ENCODE data around the gene ZFP36. TPM values are rescaled to one million over a fixed set of nuclear protein-coding genes. Genes with fewer than 3 reads are reported as not detected.

The ZFP36 gene
- total RNA-seq, 2 experiments from 2014 or later = 92.5 to 93.4 TPM

DNA sequence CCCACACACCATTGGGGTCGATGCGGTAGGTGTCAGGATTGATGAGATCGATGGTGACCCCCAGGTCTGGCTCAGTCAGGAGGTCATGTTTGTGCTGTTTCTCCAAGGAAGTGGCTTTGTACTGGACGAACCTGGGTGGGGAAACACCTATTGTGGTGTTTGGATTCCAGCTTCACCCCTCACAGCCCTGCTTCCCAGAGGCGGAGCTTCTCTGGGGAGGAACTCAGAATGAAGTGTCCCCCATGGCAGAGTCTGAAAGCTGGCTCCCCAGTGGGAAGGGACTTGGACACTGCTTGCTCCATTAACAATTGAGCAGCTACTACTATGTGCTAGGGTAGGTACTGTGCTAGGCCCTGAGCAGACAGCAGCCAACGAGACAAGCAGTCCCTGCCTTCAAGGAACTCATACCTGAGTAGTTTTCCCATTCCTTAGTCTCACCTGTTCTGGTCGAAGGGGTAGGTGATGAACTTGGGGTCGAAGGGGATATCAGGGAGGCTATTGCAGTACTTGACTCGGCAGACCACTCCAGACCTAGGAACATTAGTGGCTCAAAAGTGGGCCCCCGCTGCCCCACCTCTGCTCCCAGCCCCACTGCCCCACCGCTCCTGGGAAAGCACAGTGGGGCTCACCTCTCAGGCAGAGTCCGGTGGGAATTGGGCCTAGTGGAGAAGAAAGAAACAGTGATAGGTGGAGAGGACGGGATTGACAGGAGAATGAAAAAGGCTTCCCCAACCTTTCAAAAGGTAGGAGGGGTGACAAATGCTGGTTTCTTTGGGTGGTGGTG lies 16.8 kb upstream of the ZFP36 start:
- peak overlapping the region; percentile 99 for H3K27ac Mint-ChIP-seq
- ChIA-PET CTCF (interaction anchor here (1.3 to 2.6 kb wide), 3 partner anchors 9 to 22 kb away, joined by 4 to 11 read pairs (median 7); no protein-coding TSS in a partner anchor), POLR2A (interaction anchor here (1.8 kb wide), 1 partner anchor 46 kb away, joined by 10 read pairs; the partner anchor contains the start of gene RPS16)
- peaks cover 44% of the 10 kb centered on the region for H3K4me1 Mint-ChIP-seq
- peak overlapping the region; percentile 86 for H3K4me3 Mint-ChIP-seq
- DNase-seq = no peak
- H3K9me3 Mint-ChIP-seq = no peaks in the 10 kb centered on the region
- H3K27me3 Mint-ChIP-seq = no peaks in the 10 kb centered on the region
- peaks cover 44% of the 10 kb centered on the region for H3K36me3 Mint-ChIP-seq (ENCODE audit: low read depth)

- peak; percentile 84 for DNase-seq
- ChIA-PET CTCF (interaction anchor here (0.6 to 2.6 kb wide), 5 partner anchors 14 to 782 kb away, joined by 3 to 11 read pairs (median 7); partner anchors contain the start of gene SAMD4B), POLR2A (interaction anchor here (1.8 kb wide), 1 partner anchor 45 kb away, joined by 10 read pairs; the partner anchor contains the start of gene RPS16)
- peaks cover 46% of the 10 kb centered on the region for H3K4me1 Mint-ChIP-seq
- peak overlapping the region; percentile 86 for H3K4me3 Mint-ChIP-seq
- H3K9me3 Mint-ChIP-seq = no peaks in the 10 kb centered on the region
- peaks cover 50% of the 10 kb centered on the region for H3K36me3 Mint-ChIP-seq (ENCODE audit: low read depth)
- H3K27me3 Mint-ChIP-seq = no peaks in the 10 kb centered on the region
- peak overlapping the region; percentile 99 for H3K27ac Mint-ChIP-seq
Measured at GRCh38 chr19:39390451-39390750, 16.2 kb upstream of the ZFP36 start.

DNA sequence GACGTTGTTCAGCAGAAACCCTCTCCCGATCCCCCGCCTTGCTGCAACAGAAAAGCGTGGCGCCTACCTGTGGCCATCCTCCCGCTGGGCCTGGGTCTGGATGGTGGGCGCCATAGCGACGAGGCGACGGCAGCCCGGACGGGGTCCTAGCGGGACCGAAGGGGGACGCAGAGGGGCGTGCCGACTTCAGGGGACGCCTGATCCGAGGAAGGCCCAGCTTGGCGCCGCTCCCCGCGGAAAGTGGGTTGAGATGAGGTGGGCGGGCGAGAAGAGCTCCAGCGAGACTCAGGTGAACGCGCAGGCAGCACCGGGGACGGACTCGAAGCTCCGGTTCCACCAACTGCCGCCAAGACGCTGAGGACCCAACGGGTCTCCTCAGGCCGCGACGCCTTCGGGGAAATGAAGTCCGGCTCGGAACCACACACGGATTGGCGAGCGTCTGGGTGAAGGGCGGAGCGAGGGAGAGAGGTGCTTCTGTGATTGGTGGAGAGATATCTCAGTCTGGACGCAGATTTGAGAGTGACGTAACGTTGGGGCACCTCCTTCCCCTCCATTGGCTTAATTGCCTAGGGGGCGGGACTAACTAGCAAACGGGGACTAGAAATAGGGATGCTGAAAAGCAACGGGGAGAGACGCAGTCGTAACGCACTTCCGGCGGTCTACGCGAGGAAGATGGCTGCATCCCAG lies 15.8 kb upstream of the ZFP36 start, which contains the start of the genes MED29 and PAF1:
Gene MED29 (plus strand): TSS at position 628 of the 687 bp plus-strand sequence. CDS start 45 bp downstream, at position 673.
Gene PAF1 (minus strand): TSS at position 356 of the 687 bp plus-strand sequence. CDS start 242 bp downstream, at position 114.
- peaks cover 47% of the 10 kb centered on the region for H3K4me1 Mint-ChIP-seq
- no peaks in the 10 kb centered on the region for H3K27me3 Mint-ChIP-seq
- peak within 1 kb of the TSS; percentile 99 for H3K27ac Mint-ChIP-seq
- peak within 1 kb of the TSS; percentile 86 for H3K4me3 Mint-ChIP-seq
- peak; percentile 99 for DNase-seq
- H3K9me3 Mint-ChIP-seq = no peaks in the 10 kb centered on the region
- H3K36me3 Mint-ChIP-seq (ENCODE audit: low read depth) = peaks cover 48% of the 10 kb centered on the region
- POLR2A ChIA-PET = interaction anchor here (0.6 to 1.8 kb wide), 2 partner anchors 45 to 123 kb away, joined by 7 to 10 read pairs; partner anchors contain the start of gene RPS16
- CTCF ChIA-PET = interaction anchor here (0.6 to 2.6 kb wide), 9 partner anchors 10 to 782 kb away, joined by 3 to 11 read pairs (median 5); partner anchors contain the start of genes SAMD4B and ZFP36

- Mint-ChIP-seq H3K4me1 (peaks cover 72% of the 10 kb centered on the region), H3K27me3 (no peaks in the 10 kb centered on the region), H3K36me3 (ENCODE audit: low read depth) (peaks cover 39% of the 10 kb centered on the region), H3K4me3 (peak overlapping the region; percentile 64), H3K27ac (peak overlapping the region; percentile 88), H3K9me3 (no peaks in the 10 kb centered on the region)
- ChIA-PET POLR2A (interaction anchor here (0.8 to 1.9 kb wide), 3 partner anchors 10 to 38 kb away, joined by 3 to 10 read pairs (median 8); partner anchors contain the start of genes RPS16 and ZFP36), CTCF (interaction anchor here (0.5 to 3.6 kb wide), 27 partner anchors 8 to 292 kb away, joined by 3 to 69 read pairs (median 5); partner anchors contain the start of genes EID2B, GMFG, PLEKHG2 and RPS16)
- peak; percentile 94 for DNase-seq
Measured at GRCh38 chr19:39397360-39398296, 9.0 kb upstream of the ZFP36 start.

GRCh38 chr19:39398297-39398864 lies 8.3 kb upstream of the ZFP36 start:
- peak overlapping the region; percentile 88 for H3K27ac Mint-ChIP-seq
- ChIA-PET POLR2A (interaction anchor here (0.6 to 1.9 kb wide), 4 partner anchors 9 to 37 kb away, joined by 3 to 10 read pairs (median 6); partner anchors contain the start of genes RPS16 and ZFP36), CTCF (interaction anchor here (0.6 to 3.6 kb wide), 26 partner anchors 9 to 276 kb away, joined by 3 to 69 read pairs (median 5); partner anchors contain the start of genes EID2B, GMFG, PLEKHG2 and RPS16)
- H3K4me1 Mint-ChIP-seq = peaks cover 71% of the 10 kb centered on the region
- H3K4me3 Mint-ChIP-seq = peak overlapping the region; percentile 64
- DNase-seq = peak; percentile 48
- no peaks in the 10 kb centered on the region for H3K27me3 Mint-ChIP-seq
- no peaks in the 10 kb centered on the region for H3K9me3 Mint-ChIP-seq
- H3K36me3 Mint-ChIP-seq (ENCODE audit: low read depth) = peaks cover 37% of the 10 kb centered on the region

DNA sequence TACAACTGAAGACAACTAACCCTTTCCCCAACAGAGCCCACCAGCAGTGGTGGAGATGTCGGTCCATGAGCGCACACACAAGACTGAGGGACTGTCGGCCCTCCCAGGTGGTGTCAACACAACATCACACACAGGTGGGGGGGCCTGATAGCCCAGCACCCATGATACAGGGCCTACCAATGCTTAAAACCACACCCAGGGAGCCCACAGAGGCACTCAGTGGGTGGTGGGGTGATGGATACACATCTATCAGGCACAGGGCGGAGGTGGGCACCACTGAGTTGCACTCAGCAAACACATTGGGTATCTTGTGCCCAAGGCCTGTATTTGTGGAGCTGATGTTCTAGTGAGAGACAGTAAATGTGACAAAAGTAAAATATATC lies 7.0 kb upstream of the ZFP36 start:
- H3K4me1 Mint-ChIP-seq = peaks cover 75% of the 10 kb centered on the region
- H3K36me3 Mint-ChIP-seq (ENCODE audit: low read depth) = peaks cover 31% of the 10 kb centered on the region
- H3K9me3 Mint-ChIP-seq = no peaks in the 10 kb centered on the region
- no peaks in the 10 kb centered on the region for H3K27me3 Mint-ChIP-seq
- ChIA-PET POLR2A (no interaction called here), CTCF (interaction anchor here (4.4 kb wide), 1 partner anchor 12 kb away, joined by 47 read pairs; the partner anchor contains the start of gene PLEKHG2)
- no peak for DNase-seq
- no peak overlapping the region for H3K4me3 Mint-ChIP-seq
- peak overlapping the region; percentile 88 for H3K27ac Mint-ChIP-seq

GRCh38 chr19:39400061-39400460 lies 6.6 kb upstream of the ZFP36 start:
- no peak for DNase-seq
- Mint-ChIP-seq H3K27me3 (no peaks in the 10 kb centered on the region), H3K9me3 (no peaks in the 10 kb centered on the region), H3K4me3 (no peak overlapping the region), H3K36me3 (ENCODE audit: low read depth) (peaks cover 29% of the 10 kb centered on the region), H3K27ac (peak overlapping the region; percentile 76), H3K4me1 (peaks cover 77% of the 10 kb centered on the region)
- ChIA-PET CTCF (interaction anchor here (4.4 kb wide), 1 partner anchor 12 kb away, joined by 47 read pairs; the partner anchor contains the start of gene PLEKHG2), POLR2A (no interaction called here)

GRCh38 chr19:39401070-39401548 lies 5.5 kb upstream of the ZFP36 start:
- Mint-ChIP-seq H3K27ac (peak overlapping the region; percentile 96), H3K9me3 (no peaks in the 10 kb centered on the region), H3K4me3 (peak overlapping the region; percentile 76), H3K4me1 (peaks cover 80% of the 10 kb centered on the region), H3K27me3 (no peaks in the 10 kb centered on the region), H3K36me3 (ENCODE audit: low read depth) (peaks cover 21% of the 10 kb centered on the region)
- POLR2A ChIA-PET = interaction anchor here (0.6 to 1.6 kb wide), 4 partner anchors 10 to 1866 kb away, joined by 3 to 16 read pairs (median 4); partner anchors contain the start of gene RPS16
- CTCF ChIA-PET = interaction anchor here (0.6 to 4.4 kb wide), 7 partner anchors 9 to 95 kb away, joined by 3 to 47 read pairs (median 4); partner anchors contain the start of genes MED29, PLEKHG2, SAMD4B and SUPT5H
- no peak for DNase-seq

- H3K4me1 Mint-ChIP-seq = peaks cover 83% of the 10 kb centered on the region
- POLR2A ChIA-PET = interaction anchor here (0.5 to 1.6 kb wide), 5 partner anchors 10 to 1866 kb away, joined by 3 to 16 read pairs (median 4); partner anchors contain the start of gene RPS16
- no peaks in the 10 kb centered on the region for H3K9me3 Mint-ChIP-seq
- H3K36me3 Mint-ChIP-seq (ENCODE audit: low read depth) = peaks cover 21% of the 10 kb centered on the region
- H3K27me3 Mint-ChIP-seq = no peaks in the 10 kb centered on the region
- peak; percentile 80 for DNase-seq
- peak overlapping the region; percentile 76 for H3K4me3 Mint-ChIP-seq
- CTCF ChIA-PET = interaction anchor here (0.6 to 4.4 kb wide), 8 partner anchors 10 to 257 kb away, joined by 3 to 47 read pairs (median 4); partner anchors contain the start of genes MED29, PLEKHG2, SAMD4B and SUPT5H
- peak overlapping the region; percentile 96 for H3K27ac Mint-ChIP-seq
Measured at GRCh38 chr19:39401549-39402345, 4.9 kb upstream of the ZFP36 start.

All from activated CD4-positive, alpha-beta T cell treated with anti-CD3 and anti-CD28 coated beads, Interleukin-2, amount 10 ng/mL, durations not matched to agents 7 days and 5 days (primary cell).